Effector CD4-positive, alpha-beta T cell (primary cell): ENCODE data around the gene IL1RN.
A peak's percentile ranks its signal among the peaks of the same experiment; 100 is the strongest.

Experiments
- DNase-seq: peaks from one replicate; pipeline ENCODE4 v3.0.0-alpha.2; 2020

IL1RN gene

GRCh38 chr2:113129519-113130078 lies 2.2 kb downstream of the IL1RN start:
- no peak for DNase-seq

GRCh38 chr2:113131352-113132185 lies 4.2 kb downstream of the IL1RN start:
- DNase-seq: no peak

GRCh38 chr2:113132414-113133021 lies 5.1 kb downstream of the IL1RN start:
- no peak for DNase-seq

- no peak for DNase-seq
Observed at GRCh38 chr2:113133704-113134598, 6.6 kb downstream of the IL1RN start.

GRCh38 chr2:113134717-113135116 lies 7.3 kb downstream of the IL1RN start:
- DNase-seq: no peak

GRCh38 chr2:113135317-113135716 lies 7.9 kb downstream of the IL1RN start:
- DNase-seq: no peak

- DNase-seq: peak; percentile 21
Observed at GRCh38 chr2:113136828-113137775, 9.7 kb downstream of the IL1RN start.

- DNase-seq: no peak
Observed at GRCh38 chr2:113137827-113138226, 10.4 kb downstream of the IL1RN start.

- peak; percentile 59 for DNase-seq
Observed at GRCh38 chr2:113138428-113139322, 11.3 kb downstream of the IL1RN start.

- no peak for DNase-seq
Observed at GRCh38 chr2:113141451-113141850, 14.1 kb downstream of the IL1RN start.

GRCh38 chr2:113142290-113142689 lies 14.9 kb downstream of the IL1RN start:
- DNase-seq: no peak

GRCh38 chr2:113144259-113144658 lies 16.9 kb downstream of the IL1RN start:
- DNase-seq: no peak

GRCh38 chr2:113148606-113149552 lies 21.5 kb downstream of the IL1RN start:
- DNase-seq: no peak

- DNase-seq: no peak
Observed at GRCh38 chr2:113149553-113150257, 22.3 kb downstream of the IL1RN start.

- no peak for DNase-seq
Observed at GRCh38 chr2:113150258-113150601, 22.8 kb downstream of the IL1RN start.

- no peak for DNase-seq
Observed at GRCh38 chr2:113155331-113155730, 27.9 kb downstream of the IL1RN start.

GRCh38 chr2:113156278-113157117 lies 29.1 kb downstream of the IL1RN start:
- DNase-seq: no peak
